Common myeloid progenitor, CD34-positive (primary cell): ENCODE measurements around the gene FAM229A.
"Not testable (repeated sequence)": the region's sequence is repeated elsewhere in the genome, so short reads cannot be mapped to it uniquely, and the experiment has no call there.

Experiments used
- CTCF ChIA-PET: fragments of 350-600 bp; sonication (Branson Sonifier 250); formaldehyde crosslinking; loops from one replicate; lab custom pipeline; 2021; ENCODE audit warnings: antibody characterized with exemption; lab: Charles Lee
- POLR2A ChIA-PET: fragments of 350-600 bp; sonication (Branson Sonifier 250); formaldehyde crosslinking; loops from one replicate; lab custom pipeline; 2021; ENCODE audit warnings: antibody characterized with exemption; lab: Charles Lee
- DNase-seq, 3 donors: peaks; one replicate each; pipeline versions ENCODE4 v3.0.0 to v3.0.0-alpha.2; 2013
- H3K27ac ChIP-seq, 2 experiments: 1 replicate in 1 of 2; 2 replicates in 1 of 2; pipeline ENCODE4 v1.7.0; 2013; ENCODE audit warnings: inconsistent platforms in 2 of 2, low read length in 2 of 2, mild to moderate bottlenecking in 2 of 2, low read depth in 1 of 2, moderate library complexity in 1 of 2; ENCODE audit not compliant: severe bottlenecking in 2 of 2, insufficient read depth in 1 of 2, poor library complexity in 1 of 2
- H3K27me3 ChIP-seq, 5 experiments: replicated peaks in 2 of 5; 1 replicate in 3 of 5; 2 replicates in 2 of 5; pipeline versions ENCODE4 v1.6.1 to v1.7.0; 2013; ENCODE audit warnings: low read length in 4 of 5, mild to moderate bottlenecking in 2 of 5, moderate library complexity in 2 of 5, inconsistent platforms in 1 of 5; ENCODE audit not compliant: insufficient read depth in 5 of 5, control insufficient read depth in 4 of 5
- H3K36me3 ChIP-seq, 4 experiments: 1 replicate in 2 of 4; 2 replicates in 2 of 4; pipeline versions ENCODE4 v1.6.1 to v1.7.0; 2013; ENCODE audit warnings: low read length in 3 of 4, control low read depth in 1 of 4, mild to moderate bottlenecking in 1 of 4; ENCODE audit not compliant: control insufficient read depth in 4 of 4, insufficient read depth in 4 of 4
- H3K4me1 ChIP-seq, 4 experiments: 1 replicate in 3 of 4; 2 replicates in 1 of 4; pipeline versions ENCODE4 v1.6.1 to v1.7.1; 2013; ENCODE audit warnings: low read length in 3 of 4, mild to moderate bottlenecking in 3 of 4, control low read depth in 1 of 4, inconsistent platforms in 1 of 4, moderate library complexity in 1 of 4; ENCODE audit not compliant: control insufficient read depth in 4 of 4, insufficient read depth in 4 of 4; ENCODE audit errors: control extremely low read depth in 1 of 4
- H3K4me3 ChIP-seq, 7 experiments: 1 replicate in 4 of 7; 2 replicates in 3 of 7; pipeline versions ENCODE4 v1.5.1 to v1.7.0; 2013; ENCODE audit warnings: mild to moderate bottlenecking in 7 of 7, low read length in 6 of 7, moderate library complexity in 6 of 7, inconsistent platforms in 2 of 7, low read depth in 2 of 7, control low read depth in 1 of 7; ENCODE audit not compliant: insufficient read depth in 4 of 7, control insufficient read depth in 1 of 7; ENCODE audit errors: extremely low read depth in 1 of 7
- H3K9me3 ChIP-seq, 5 experiments: 1 replicate in 4 of 5; 2 replicates in 1 of 5; pipeline versions ENCODE4 v1.6.1 to v1.7.1; 2013; ENCODE audit warnings: low read length in 4 of 5, mild to moderate bottlenecking in 2 of 5, inconsistent platforms in 1 of 5, low read depth in 1 of 5, moderate library complexity in 1 of 5; ENCODE audit not compliant: control insufficient read depth in 4 of 5, insufficient read depth in 2 of 5; ENCODE audit errors: control extremely low read depth in 1 of 5
- WGBS: methylation state at CpG from one replicate; pipeline ENCODE4 v1.1.5; 2013; ENCODE audit not compliant: insufficient coverage; 5-methylcytosine and 5-hydroxymethylcytosine counted together

FAM229A gene

DNA sequence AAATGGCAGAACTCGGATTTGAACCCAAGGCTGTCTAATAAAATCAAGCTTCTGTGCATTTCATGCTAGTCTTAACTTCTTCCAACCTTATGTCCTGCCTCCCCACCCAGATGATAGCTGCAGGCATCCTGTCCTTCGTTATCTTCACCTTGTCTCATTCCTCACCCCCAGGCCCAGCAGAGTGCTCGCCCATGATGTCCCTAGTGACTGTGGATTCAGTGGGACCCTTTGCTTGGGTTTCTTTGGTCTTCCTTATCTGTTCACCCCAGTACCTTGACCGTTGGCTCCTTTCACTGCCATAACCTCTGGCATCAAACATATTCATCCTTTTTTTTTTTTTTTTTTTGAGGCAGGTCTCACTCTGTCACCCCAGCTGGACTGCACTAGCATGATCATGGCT lies 37.6 kb upstream of the FAM229A start:
- peaks cover 0 to 3% (median 0%) of the 10 kb centered on the region in 5 experiments for H3K27me3 ChIP-seq
- DNase-seq = peak in 1 of 3 donors; percentile 36
- no peak overlapping the region for H3K4me3 ChIP-seq
- H3K27ac ChIP-seq = no peak overlapping the region
- CTCF ChIA-PET = interaction anchor here (0.7 to 3.9 kb wide), 12 partner anchors 8 to 473 kb away, joined by 3 to 18 read pairs (median 3); partner anchors contain the start of gene LCK
- POLR2A ChIA-PET = no interaction called here
- 90% methylated on average over 4 of the region's 4 CpGs for WGBS
- H3K4me1 ChIP-seq = peaks cover 0 to 7% (median 6%) of the 10 kb centered on the region in 4 experiments
- no peaks in the 10 kb centered on the region for H3K36me3 ChIP-seq
- no peaks in the 10 kb centered on the region for H3K9me3 ChIP-seq

- H3K36me3 ChIP-seq = no peaks in the 10 kb centered on the region
- ChIA-PET CTCF (interaction anchor here (1.1 to 1.4 kb wide), 2 partner anchors 8 to 11 kb away, joined by 3 to 4 read pairs; no protein-coding TSS in a partner anchor), POLR2A (interaction anchor here (0.6 kb wide), 1 partner anchor 478 kb away, joined by 3 read pairs; no protein-coding TSS in a partner anchor)
- H3K9me3 ChIP-seq = no peaks in the 10 kb centered on the region
- WGBS = 100% methylated on average over 2 of the region's 2 CpGs
- peaks cover 4 to 13% (median 12%) of the 10 kb centered on the region in 4 experiments for H3K4me1 ChIP-seq
- no peaks in the 10 kb centered on the region for H3K27me3 ChIP-seq
- no peak for DNase-seq
- H3K4me3 ChIP-seq = no peak overlapping the region
- no peak overlapping the region for H3K27ac ChIP-seq
These were observed 36.1 kb upstream of the FAM229A start for GRCh38 chr1:32398401-32398800.

GRCh38 chr1:32396524-32396923 lies 34.2 kb upstream of the FAM229A start:
- peaks cover 12 to 27% (median 25%) of the 10 kb centered on the region in 4 experiments for H3K4me1 ChIP-seq
- H3K27me3 ChIP-seq, H3K9me3 ChIP-seq, DNase-seq, H3K4me3 ChIP-seq, H3K36me3 ChIP-seq, POLR2A ChIA-PET, H3K27ac ChIP-seq: not testable (repeated sequence)
- CTCF ChIA-PET = interaction anchor here (0.8 to 1.7 kb wide), 2 partner anchors 17 to 22 kb away, joined by 3 read pairs; no protein-coding TSS in a partner anchor
- WGBS = 100% methylated on average over 3 of the region's 5 CpGs

DNA sequence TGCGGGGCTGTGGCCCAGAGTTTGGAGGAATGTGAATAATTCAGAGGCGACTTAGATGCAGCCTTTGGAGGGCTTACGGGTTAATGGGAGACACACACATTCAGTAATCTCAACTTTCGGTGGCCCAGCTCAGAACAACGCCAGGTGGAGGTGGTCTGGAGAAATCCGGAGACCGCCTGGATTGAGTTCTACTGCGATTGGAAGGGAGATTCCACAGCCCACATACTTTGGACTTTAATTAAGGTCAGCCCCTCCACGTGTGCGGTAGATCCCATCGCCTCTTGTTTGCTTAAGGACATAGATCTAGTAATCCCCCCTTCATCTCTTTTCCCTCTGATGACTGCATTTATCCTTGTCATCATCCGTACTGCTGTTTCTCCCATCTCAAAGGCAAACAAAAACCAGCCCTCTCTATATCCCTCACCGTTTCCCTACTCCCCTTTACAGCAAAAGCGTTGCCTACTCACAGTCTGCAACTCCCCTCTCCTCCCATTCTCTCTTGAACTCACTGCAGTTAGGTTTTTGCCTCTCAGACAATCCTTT lies 32.7 kb upstream of the FAM229A start:
- Histone ChIP-seq H3K27ac (peak overlapping the region; percentile 80 to 98), H3K9me3 (no peaks in the 10 kb centered on the region), H3K4me3 (peak overlapping the region; percentile 57 to 91 (median 84)), H3K4me1 (peaks cover 14 to 29% (median 26%) of the 10 kb centered on the region in 4 experiments), H3K36me3 (peaks cover under 1 to 16% (median 12%) of the 10 kb centered on the region in 4 experiments), H3K27me3 (no peaks in the 10 kb centered on the region)
- ChIA-PET POLR2A (interaction anchor here (0.6 to 1.8 kb wide), 3 partner anchors 18 to 139 kb away, joined by 4 to 8 read pairs (median 4); partner anchors contain the start of gene MARCKSL1), CTCF (interaction anchor here (1.4 to 1.9 kb wide), 2 partner anchors 10 to 18 kb away, joined by 3 to 9 read pairs; no protein-coding TSS in a partner anchor)
- WGBS = 0% methylated on average over 12 of the region's 14 CpGs
- no peak for DNase-seq

DNA sequence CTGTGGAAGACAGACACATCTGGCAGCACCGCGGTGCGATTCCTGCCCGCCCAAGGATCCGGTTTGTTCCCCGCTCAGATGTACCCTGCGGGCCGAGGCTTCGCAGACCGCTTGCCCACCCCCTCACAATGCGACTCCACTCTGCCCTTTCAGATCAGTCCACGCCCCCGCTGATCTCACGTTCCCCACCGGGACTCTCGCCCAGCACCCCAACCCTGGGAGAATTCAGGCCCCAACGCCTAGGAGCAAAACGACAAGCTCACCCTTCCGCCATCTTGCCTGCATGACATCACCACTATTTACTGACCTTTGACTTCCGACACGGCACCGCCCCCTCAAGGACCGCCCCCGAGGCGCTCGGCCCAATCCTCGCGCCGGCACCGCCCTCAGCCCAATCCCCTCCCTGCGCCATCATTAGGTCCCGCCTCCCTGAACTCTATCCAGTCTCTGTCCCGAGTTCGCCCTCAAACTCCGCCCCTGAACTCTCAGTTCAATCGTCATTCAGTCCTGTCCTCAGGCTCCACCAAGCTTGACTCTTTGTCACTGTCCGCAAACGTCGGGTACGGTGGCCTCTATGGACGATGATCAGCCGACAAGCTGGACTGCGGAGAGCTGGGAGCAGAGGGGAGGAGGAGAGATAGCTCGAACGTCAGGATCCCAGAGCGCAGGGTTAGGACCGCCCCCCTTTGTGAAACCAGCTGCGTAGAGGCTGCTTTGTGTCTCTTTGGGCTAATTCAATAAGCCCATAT lies 32.0 kb upstream of the FAM229A start, which contains the start of gene BSDC1:
Gene BSDC1, minus strand, starts transcription at position 301 of the 749 bp plus-strand sequence. Its CDS starts 27 bp downstream, at position 274.
- Histone ChIP-seq H3K27ac (peak within 1 kb of the TSS; percentile 91 to 98), H3K9me3 (no peaks in the 10 kb centered on the region), H3K4me3 (peak within 1 kb of the TSS; percentile 57 to 91 (median 84)), H3K27me3 (no peaks in the 10 kb centered on the region), H3K4me1 (peaks cover 14 to 29% (median 26%) of the 10 kb centered on the region in 4 experiments), H3K36me3 (peaks cover 2 to 21% (median 15%) of the 10 kb centered on the region in 4 experiments)
- 0% methylated on average over 45 of the region's 48 CpGs for whole genome bisulfite sequencing
- peak; percentile 98 to 99 (median 99) for DNase-seq
- CTCF ChIA-PET = interaction anchor here (1.0 to 1.9 kb wide), 5 partner anchors 9 to 22 kb away, joined by 3 to 9 read pairs (median 4); no protein-coding TSS in a partner anchor
- POLR2A ChIA-PET = interaction anchor here (0.5 to 1.8 kb wide), 9 partner anchors 17 to 719 kb away, joined by 3 to 8 read pairs (median 3); partner anchors contain the start of gene MARCKSL1

- POLR2A ChIA-PET = interaction anchor here (0.5 to 1.8 kb wide), 6 partner anchors 17 to 720 kb away, joined by 3 to 8 read pairs (median 3); partner anchors contain the start of gene MARCKSL1
- peaks cover 2 to 24% (median 16%) of the 10 kb centered on the region in 4 experiments for H3K36me3 ChIP-seq
- 4% methylated on average over 11 of the region's 15 CpGs for WGBS
- DNase-seq = peak in 1 of 3 donors; percentile 49
- H3K27me3 ChIP-seq = no peaks in the 10 kb centered on the region
- CTCF ChIA-PET = interaction anchor here (1.0 to 1.9 kb wide), 5 partner anchors 9 to 21 kb away, joined by 3 to 9 read pairs (median 4); no protein-coding TSS in a partner anchor
- H3K9me3 ChIP-seq = no peaks in the 10 kb centered on the region
- peak overlapping the region; percentile 57 to 91 (median 84) for H3K4me3 ChIP-seq
- peak overlapping the region; percentile 91 to 98 for H3K27ac ChIP-seq
- peaks cover 14 to 29% (median 26%) of the 10 kb centered on the region in 4 experiments for H3K4me1 ChIP-seq
These were observed 31.5 kb upstream of the FAM229A start for GRCh38 chr1:32393832-32394140.
